Astrocyte of the cerebellum (primary cell): Measurements from ENCODE around the gene SGMS1.

ENCODE experiments used
- DNase-seq: peaks from one replicate; pipeline ENCODE4 v3.0.0-alpha.2; 2011; ENCODE audit warnings: low read depth
- H3K4me3 ChIP-seq: 2 replicates; pipeline ENCODE4 v1.5.1; 2011; ENCODE audit warnings: mild to moderate bottlenecking, low read depth, low read length, moderate library complexity
- CTCF ChIP-seq: IDR thresholded peaks from 2 replicates; pipeline ENCODE4 v1.5.1; 2012; ENCODE audit warnings: low read length, low read depth, moderate library complexity, mild to moderate bottlenecking; ENCODE audit errors: missing control alignments
- in situ Hi-C: cut with HindIII; loops from 2 replicates; pipeline ENCODE4 v1.10.0; 2017; ENCODE audit warnings: low sequenced_read_pairs

Gene SGMS1

GRCh38 chr10:50351483-50352146 lies 272.1 kb downstream of the SGMS1 start:
- no peak for TF ChIP-seq CTCF
- in situ Hi-C loops = no loop called here
- no peak for DNase-seq

DNA sequence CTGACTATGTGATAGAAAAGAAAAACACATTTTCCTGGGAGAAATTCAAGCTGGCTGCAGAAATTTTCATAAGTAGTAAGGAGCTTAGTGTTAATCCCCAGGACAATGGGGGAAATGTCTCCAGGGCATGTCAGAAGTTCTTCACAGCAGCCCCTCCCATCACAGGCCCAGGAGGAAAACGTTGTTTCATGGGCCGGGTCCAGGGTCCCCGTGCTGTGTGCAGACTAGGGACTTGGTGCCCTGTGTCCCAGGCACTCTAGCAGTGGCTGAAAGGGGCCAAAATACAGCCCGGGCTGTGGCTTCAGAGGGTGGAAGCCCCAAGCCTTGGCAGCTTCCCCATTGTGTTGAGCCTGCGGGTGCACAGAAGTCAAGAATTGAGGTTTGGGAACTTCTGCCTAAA lies 273.4 kb downstream of the SGMS1 start:
- H3K4me3 ChIP-seq = no peak overlapping the region
- DNase-seq = no peak
- in situ Hi-C loops = no loop called here
- no peak for TF ChIP-seq CTCF

More at GRCh38 chr10:50351483-50352146, 272.1 kb downstream of the SGMS1 start:
- H3K4me3 ChIP-seq = no peak overlapping the region

GRCh38 chr10:50349554-50349953 lies 274.2 kb downstream of the SGMS1 start:
- no peak overlapping the region for H3K4me3 ChIP-seq

GRCh38 chr10:50347394-50347802 lies 276.4 kb downstream of the SGMS1 start:
- DNase-seq = no peak
- in situ Hi-C loops = no loop called here
- no peak for TF ChIP-seq CTCF
- H3K4me3 ChIP-seq = no peak overlapping the region

More at GRCh38 chr10:50349554-50349953, 274.2 kb downstream of the SGMS1 start:
- no peak for TF ChIP-seq CTCF
- DNase-seq = no peak
- in situ Hi-C loops = no loop called here

GRCh38 chr10:50346942-50347341 lies 276.8 kb downstream of the SGMS1 start:
- DNase-seq = no peak
- no peak overlapping the region for H3K4me3 ChIP-seq
- TF ChIP-seq CTCF = no peak
- in situ Hi-C loops = no loop called here

- in situ Hi-C loops = no loop called here
- DNase-seq = no peak
- no peak for TF ChIP-seq CTCF
- H3K4me3 ChIP-seq = no peak overlapping the region
These were observed 278.2 kb downstream of the SGMS1 start for GRCh38 chr10:50345545-50345944.
